Measurements from ENCODE around the gene HLF. TPM values are rescaled to one million over a fixed set of nuclear protein-coding genes. Genes with fewer than 3 reads are reported as not detected.

HLF gene
- total RNA-seq, 1 experiment from 2014 or later: 1.5 TPM

- H3K27me3 ChIP-seq (ENCODE audit: insufficient read depth, low read length): no peaks in the 10 kb centered on the region
- no peaks in the 10 kb centered on the region for H3K79me2 ChIP-seq (ENCODE audit: insufficient read depth, low read length)
- DNase-seq (ENCODE audit: low read depth, low spot score): no peak
- no peak overlapping the region for H2AFZ ChIP-seq (ENCODE audit: low read depth, low read length, poor library complexity, severe bottlenecking)
- ChIA-PET RAD21 (ENCODE audit: low non-redundant PET in 1 of 2, low total read pairs in 2 of 2, uncharacterized antibody in 2 of 2, unreplicated experiment in 2 of 2) (no interaction called here), POLR2A (no interaction called here), CTCF (no interaction called here)
- H3K4me2 ChIP-seq (ENCODE audit: low read length): no peak overlapping the region
- TF ChIP-seq EGR1 (IDR thresholded peaks at IDR 0.05; ENCODE audit: low read depth) (no peak), SP1 (IDR thresholded peaks at IDR 0.05; ENCODE audit: low read depth) (no peak), POLR2A (IDR thresholded peaks at IDR 0.05; ENCODE audit: borderline replicate concordance, extremely low read depth, insufficient read depth, insufficient read length) (no peak), SRF (IDR thresholded peaks at IDR 0.05; ENCODE audit: low read depth) (no peak), CEBPB (IDR thresholded peaks at IDR 0.05; ENCODE audit: low read depth) (no peak), SIN3A (IDR thresholded peaks at IDR 0.05; ENCODE audit: low read depth) (no peak), ZBTB33 (IDR thresholded peaks at IDR 0.05; ENCODE audit: extremely low read depth, insufficient replicate concordance, low read length) (no peak), TCF7L2 (IDR thresholded peaks at IDR 0.05; ENCODE audit: borderline replicate concordance, extremely low read depth, insufficient read depth, insufficient read length) (no peak), FOSL1 (IDR thresholded peaks at IDR 0.05; ENCODE audit: low read depth) (no peak), REST (IDR thresholded peaks at IDR 0.05; ENCODE audit: low read depth) (no peak), EZH2phosphoT487 (IDR thresholded peaks at IDR 0.05; ENCODE audit: borderline replicate concordance) (no peak), POLR2AphosphoS5 (IDR thresholded peaks at IDR 0.05; ENCODE audit: low read depth, low read length) (no peak), CBX3 (IDR thresholded peaks at IDR 0.05; ENCODE audit: low read depth) (no peak), ELF1 (IDR thresholded peaks at IDR 0.05; ENCODE audit: borderline replicate concordance, low read depth) (no peak), EZH2 (IDR thresholded peaks at IDR 0.05) (no peak), CTCF (IDR thresholded peaks at IDR 0.05 in 2 of 3, conservative IDR thresholded peaks at IDR 0.05 in 1 of 3; ENCODE audit: borderline replicate concordance in 1 of 3, insufficient read depth in 1 of 3, low read depth in 2 of 3, low read length in 2 of 3) (no peak), MAX (IDR thresholded peaks at IDR 0.05) (no peak), JUND (IDR thresholded peaks at IDR 0.05) (no peak), ATF3 (IDR thresholded peaks at IDR 0.05) (no peak)
- ATAC-seq: no peak
- BruUV-seq (replicated peaks): no TSS peak
- H3K36me3 ChIP-seq (ENCODE audit: control insufficient read depth in 1 of 2, insufficient read depth in 2 of 2, low read length in 2 of 2): no peaks in the 10 kb centered on the region
- intact Hi-C loops (cut with micrococcal nuclease): no loop called here
- H3K4me1 ChIP-seq (ENCODE audit: control insufficient read depth in 1 of 2, insufficient read depth in 2 of 2, low read length in 2 of 2): peaks cover 12 to 16% of the 10 kb centered on the region in 2 experiments
- H3K4me3 ChIP-seq (replicated peaks in 1 of 2; ENCODE audit: low read depth in 1 of 2, low read length in 2 of 2): no peak overlapping the region
- no peak overlapping the region for H3K27ac ChIP-seq (ENCODE audit: low read depth, low read length)
- no peak overlapping the region for H3K9ac ChIP-seq (ENCODE audit: low read length)
- no peaks in the 10 kb centered on the region for H3K9me3 ChIP-seq (ENCODE audit: control insufficient read depth in 1 of 2, insufficient read depth in 1 of 2, low read depth in 1 of 2, low read length in 2 of 2)
- H4K20me1 ChIP-seq (ENCODE audit: insufficient read depth): no peaks in the 10 kb centered on the region
- no peaks in the 10 kb centered on the region for H3K9me2 ChIP-seq (ENCODE audit: insufficient read depth)
Measured at GRCh38 chr17:55236316-55236715, 28.4 kb upstream of the HLF start.

All from HCT116 (cell line).